GM21528 (cell line): ENCODE measurements around the gene TOP2B.

ENCODE experiments used
- ATAC-seq: cut with Tn5 transposase; IDR thresholded peaks from one replicate; pipeline ENCODE4 v1.9.1; 2021; ENCODE audit warnings: mild to moderate bottlenecking, moderate library complexity; ENCODE audit not compliant: unreplicated experiment, low FRiP score

Gene TOP2B

GRCh38 chr3:25585361-25586166 is 79.1 kb downstream of the TOP2B start:
- ATAC-seq: no peak

GRCh38 chr3:25584011-25584789 is 80.5 kb downstream of the TOP2B start:
- no peak for ATAC-seq

- ATAC-seq: no peak
Measured at GRCh38 chr3:25583343-25583742, 81.4 kb downstream of the TOP2B start.

- ATAC-seq: no peak
Measured at GRCh38 chr3:25582242-25582641, 82.5 kb downstream of the TOP2B start.

GRCh38 chr3:25581823-25582222 is 82.9 kb downstream of the TOP2B start:
- ATAC-seq: no peak

- no peak for ATAC-seq
Measured at GRCh38 chr3:25581335-25581734, 83.4 kb downstream of the TOP2B start.

GRCh38 chr3:25580534-25580933 is 84.2 kb downstream of the TOP2B start:
- ATAC-seq: no peak

- ATAC-seq: no peak
Measured at GRCh38 chr3:25578059-25578458, 86.6 kb downstream of the TOP2B start.

- no peak for ATAC-seq
Measured at GRCh38 chr3:25576831-25577454, 87.8 kb downstream of the TOP2B start.

GRCh38 chr3:25576146-25576545 is 88.6 kb downstream of the TOP2B start:
- no peak for ATAC-seq

GRCh38 chr3:25575001-25575400 is 89.7 kb downstream of the TOP2B start:
- ATAC-seq: no peak

GRCh38 chr3:25574172-25574765 is 90.4 kb downstream of the TOP2B start:
- no peak for ATAC-seq

GRCh38 chr3:25573386-25574171 is 91.1 kb downstream of the TOP2B start:
- ATAC-seq: no peak

- no peak for ATAC-seq
Measured at GRCh38 chr3:25572919-25573385, 91.8 kb downstream of the TOP2B start.

GRCh38 chr3:25572336-25572735 is 92.4 kb downstream of the TOP2B start:
- ATAC-seq: no peak

- no peak for ATAC-seq
Measured at GRCh38 chr3:25571285-25571684, 93.4 kb downstream of the TOP2B start.

- no peak for ATAC-seq
Measured at GRCh38 chr3:25568525-25569078, 96.1 kb downstream of the TOP2B start.

GRCh38 chr3:25567806-25568524 is 96.7 kb downstream of the TOP2B start:
- no peak for ATAC-seq

- no peak for ATAC-seq
Measured at GRCh38 chr3:25567388-25567787, 97.3 kb downstream of the TOP2B start.
